ENCODE data around the gene TSPAN9.

Gene TSPAN9, protein sequence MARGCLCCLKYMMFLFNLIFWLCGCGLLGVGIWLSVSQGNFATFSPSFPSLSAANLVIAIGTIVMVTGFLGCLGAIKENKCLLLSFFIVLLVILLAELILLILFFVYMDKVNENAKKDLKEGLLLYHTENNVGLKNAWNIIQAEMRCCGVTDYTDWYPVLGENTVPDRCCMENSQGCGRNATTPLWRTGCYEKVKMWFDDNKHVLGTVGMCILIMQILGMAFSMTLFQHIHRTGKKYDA

DNA sequence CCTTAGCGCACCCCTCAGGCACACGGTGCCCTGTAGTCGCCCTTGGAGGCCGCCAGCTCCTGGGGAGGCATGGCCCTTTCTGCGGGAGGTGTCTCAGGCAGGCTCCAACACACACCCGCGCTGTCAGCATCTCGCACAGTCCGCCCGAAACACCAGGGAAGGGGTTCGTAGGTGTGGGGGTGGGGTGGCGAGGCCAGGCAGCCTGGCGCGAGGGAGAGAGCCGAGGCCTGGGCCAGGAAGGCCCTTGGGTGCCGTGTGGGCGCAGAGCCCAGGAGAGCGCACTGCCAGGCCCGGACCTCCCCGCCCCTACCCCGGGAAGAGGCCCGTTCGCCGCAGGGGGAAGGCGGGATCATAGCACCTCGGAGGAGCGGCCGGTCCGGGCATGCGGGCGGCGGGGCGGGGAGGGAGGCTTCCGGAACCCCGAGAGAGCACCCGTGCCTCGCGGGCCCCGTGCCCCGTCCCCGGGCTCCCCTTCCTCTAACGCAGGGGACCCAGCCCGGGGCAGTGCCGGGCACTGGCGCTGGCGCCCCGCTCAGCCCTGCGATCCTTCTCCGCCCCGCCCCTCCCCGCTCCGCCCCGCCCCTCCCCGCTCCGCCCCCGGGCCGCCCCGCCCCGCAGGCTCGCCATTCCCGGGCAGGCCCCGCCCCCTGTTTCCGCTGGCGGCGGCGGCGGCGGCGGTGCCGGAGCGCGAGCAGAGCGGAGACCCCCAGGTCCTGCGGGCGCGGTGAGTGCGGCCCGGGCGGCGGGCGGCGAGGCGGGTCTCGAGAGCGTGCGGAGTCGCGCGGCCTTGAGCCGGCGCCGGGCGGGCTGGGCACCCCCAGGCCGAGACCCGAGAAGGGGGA, at the start of gene TSPAN9:
Gene TSPAN9 (plus strand): TSS at position 650 of the 842 bp plus-strand sequence. CDS start 123,815 bp downstream, outside the sequence.
- DNase-seq (ENCODE audit: low spot score), result peak; percentile 95
- TF ChIP-seq, protein P1, sequence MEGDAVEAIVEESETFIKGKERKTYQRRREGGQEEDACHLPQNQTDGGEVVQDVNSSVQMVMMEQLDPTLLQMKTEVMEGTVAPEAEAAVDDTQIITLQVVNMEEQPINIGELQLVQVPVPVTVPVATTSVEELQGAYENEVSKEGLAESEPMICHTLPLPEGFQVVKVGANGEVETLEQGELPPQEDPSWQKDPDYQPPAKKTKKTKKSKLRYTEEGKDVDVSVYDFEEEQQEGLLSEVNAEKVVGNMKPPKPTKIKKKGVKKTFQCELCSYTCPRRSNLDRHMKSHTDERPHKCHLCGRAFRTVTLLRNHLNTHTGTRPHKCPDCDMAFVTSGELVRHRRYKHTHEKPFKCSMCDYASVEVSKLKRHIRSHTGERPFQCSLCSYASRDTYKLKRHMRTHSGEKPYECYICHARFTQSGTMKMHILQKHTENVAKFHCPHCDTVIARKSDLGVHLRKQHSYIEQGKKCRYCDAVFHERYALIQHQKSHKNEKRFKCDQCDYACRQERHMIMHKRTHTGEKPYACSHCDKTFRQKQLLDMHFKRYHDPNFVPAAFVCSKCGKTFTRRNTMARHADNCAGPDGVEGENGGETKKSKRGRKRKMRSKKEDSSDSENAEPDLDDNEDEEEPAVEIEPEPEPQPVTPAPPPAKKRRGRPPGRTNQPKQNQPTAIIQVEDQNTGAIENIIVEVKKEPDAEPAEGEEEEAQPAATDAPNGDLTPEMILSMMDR (IDR thresholded peaks at IDR 0.05; ENCODE audit: extremely low read depth, missing control alignments), result no peak

DNA sequence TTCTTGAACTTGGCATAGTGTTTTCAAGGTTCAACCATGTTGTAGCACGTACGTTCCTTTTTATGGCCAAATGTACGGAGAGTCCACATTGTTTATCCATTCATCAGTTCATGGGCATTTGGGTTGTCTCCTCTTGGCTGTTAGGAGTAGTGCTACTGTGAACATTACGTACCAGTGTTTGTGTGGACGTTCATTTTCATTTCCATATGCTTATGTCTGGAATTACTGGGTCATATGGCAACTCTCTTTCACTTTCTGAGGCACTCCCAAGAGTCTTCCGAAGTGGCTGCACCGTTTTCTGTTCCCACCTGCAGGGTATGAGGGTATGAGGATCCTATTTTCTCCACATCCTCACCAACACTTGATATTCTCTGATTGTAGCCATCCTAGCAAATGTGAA, 49.1 kb upstream of the TSPAN9 start:
- TF ChIP-seq, protein P1 (IDR thresholded peaks at IDR 0.05; ENCODE audit: extremely low read depth, missing control alignments), result no peak
- DNase-seq (ENCODE audit: low spot score), result no peak

DNA sequence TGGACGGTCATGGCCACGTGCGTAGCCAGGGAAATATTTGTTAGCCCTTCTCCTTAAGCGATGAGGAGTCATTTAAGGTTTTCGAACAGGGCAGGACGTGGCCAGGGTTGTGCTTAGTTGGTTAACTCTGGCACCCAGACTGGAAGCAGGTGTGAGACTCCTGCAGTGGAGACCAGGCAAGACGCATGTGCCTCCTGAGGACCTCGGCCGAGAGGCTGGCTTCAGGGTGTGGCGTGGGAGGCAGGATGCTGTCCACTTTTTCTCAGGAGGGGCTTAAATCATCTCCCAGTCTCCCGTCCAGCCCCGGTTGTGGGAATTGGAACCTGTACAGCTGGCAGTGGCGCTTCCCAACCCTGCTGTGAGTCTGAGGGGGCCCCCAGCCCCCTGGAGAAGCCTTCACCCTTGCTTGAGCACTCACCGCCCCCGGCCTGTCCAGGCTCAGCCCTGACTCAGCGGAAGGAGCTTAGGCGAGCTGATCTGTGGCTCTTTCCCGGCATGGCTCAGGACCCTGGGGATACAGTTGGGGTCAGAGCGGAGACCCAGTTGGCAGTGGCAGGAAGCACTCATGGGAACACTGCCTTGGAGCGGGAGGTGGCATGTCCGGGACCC, 46.3 kb upstream of the TSPAN9 start:
- TF ChIP-seq, protein P1 (IDR thresholded peaks at IDR 0.05; ENCODE audit: extremely low read depth, missing control alignments), result no peak
- DNase-seq (ENCODE audit: low spot score), result no peak

DNA sequence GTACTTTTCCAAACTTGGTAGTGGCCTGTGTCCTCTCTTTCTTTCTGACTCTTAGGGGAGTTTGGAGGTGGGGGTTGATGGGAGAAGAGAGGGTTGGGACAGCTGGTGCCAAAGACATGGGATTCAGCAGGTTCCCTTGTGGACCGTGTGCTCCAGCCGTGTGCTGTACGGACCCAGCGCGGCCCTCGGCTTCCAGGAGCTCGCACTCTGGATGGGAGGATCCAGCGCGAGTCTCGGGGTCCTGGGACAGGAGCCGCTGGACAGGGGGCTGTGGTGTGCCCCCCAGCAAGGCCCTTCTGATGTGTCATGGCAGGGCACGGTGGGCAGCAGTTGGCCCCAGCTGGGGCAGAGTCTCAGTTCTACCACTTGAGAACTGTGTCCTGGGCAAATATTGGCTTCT, 45.0 kb upstream of the TSPAN9 start:
- DNase-seq (ENCODE audit: low spot score), result no peak
- TF ChIP-seq, protein P1 (IDR thresholded peaks at IDR 0.05; ENCODE audit: extremely low read depth, missing control alignments), result no peak

DNA sequence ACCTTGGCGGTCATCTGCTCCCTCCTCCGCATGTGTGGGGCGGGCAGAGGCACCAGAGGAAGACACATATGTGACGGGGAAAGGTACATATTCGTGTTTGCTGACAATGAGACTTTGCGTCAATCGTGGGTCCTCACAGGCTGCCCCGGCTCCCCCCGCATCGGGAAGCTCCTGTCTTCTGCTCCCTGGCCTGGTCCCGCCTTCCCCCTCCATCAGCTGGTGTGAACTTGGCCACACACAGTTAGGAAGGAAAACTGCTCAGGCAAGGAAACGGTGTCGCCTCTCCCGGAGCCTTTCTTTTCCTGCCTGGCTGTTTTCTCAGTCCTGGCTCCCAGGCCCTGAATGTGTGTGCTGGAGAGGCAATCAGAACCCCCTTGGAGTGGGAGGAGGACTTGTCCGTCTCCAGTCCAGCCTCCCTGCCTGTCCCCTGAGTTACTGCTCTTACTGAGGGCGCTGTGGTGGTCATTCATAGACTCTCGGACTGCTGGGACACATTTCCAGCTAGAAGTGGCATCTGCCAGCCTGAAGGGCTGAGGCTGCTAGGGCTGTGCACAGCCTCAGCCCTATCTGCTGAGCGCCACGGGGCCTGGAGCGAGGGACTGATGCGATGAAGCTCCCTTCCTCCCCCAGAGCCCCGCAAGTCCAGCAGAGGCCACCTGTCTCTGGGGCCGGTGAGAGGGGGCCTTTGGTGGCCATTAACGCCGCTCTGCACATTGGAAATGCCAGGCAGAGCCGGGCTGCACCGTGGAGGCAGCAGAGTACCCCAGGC, 44.2 kb upstream of the TSPAN9 start:
- TF ChIP-seq, protein P1 (IDR thresholded peaks at IDR 0.05; ENCODE audit: extremely low read depth, missing control alignments), result no peak
- no peak for DNase-seq (ENCODE audit: low spot score)

DNA sequence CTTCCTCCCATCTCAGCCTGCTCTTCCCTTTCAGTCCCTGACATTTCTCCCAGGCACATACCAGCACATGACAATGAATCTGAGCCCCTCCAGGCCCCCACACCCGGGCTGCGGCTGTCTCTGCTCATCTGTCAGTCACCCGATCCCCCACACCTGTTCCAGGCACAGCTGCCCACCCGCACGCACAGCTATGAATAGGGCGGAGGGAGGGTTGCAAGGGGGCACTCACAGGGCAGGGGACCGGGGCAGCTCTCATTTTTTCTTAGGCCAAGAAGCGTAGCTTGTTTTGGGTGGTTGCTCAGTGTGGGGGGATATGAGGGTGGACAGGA, 43.7 kb upstream of the TSPAN9 start:
- DNase-seq (ENCODE audit: low spot score), result no peak
- TF ChIP-seq, protein P1 (IDR thresholded peaks at IDR 0.05; ENCODE audit: extremely low read depth, missing control alignments), result no peak

Measured in GM20000 (cell line).